H1 (cell line): Measurements from ENCODE around the gene STIM2. TPM values are rescaled to one million over a fixed set of nuclear protein-coding genes. Genes with fewer than 3 reads are reported as not detected.
A peak's percentile ranks its signal among the peaks of the same experiment; 100 is the strongest.

Experiments used
- CTCF ChIA-PET: fragments of 300-600 bp; sonication (Branson Sonifier 250); formaldehyde crosslinking; loops from one replicate; lab custom pipeline; 2021; ENCODE audit not compliant: partially characterized antibody; lab: Charles Lee
- POLR2A ChIA-PET: fragments of 300-600 bp; sonication (Branson Sonifier 250); formaldehyde crosslinking; loops from one replicate; lab custom pipeline; 2021; ENCODE audit warnings: inconsistent platforms; ENCODE audit not compliant: partially characterized antibody; lab: Charles Lee
- DNase-seq, 2 experiments: peaks; one replicate each; pipeline versions ENCODE4 v3.0.0 to v3.0.0-alpha.2; 2010 to 2022; ENCODE audit warnings: low spot score in 2 of 2, low read depth in 1 of 2, mixed read lengths in 1 of 2
- FAIRE-seq: peaks from 2 replicates; lab custom pipeline; 2011; peaks lifted over from hg19 to GRCh38; lab: Jason Lieb, UNC
- H2AFZ ChIP-seq: 2 replicates; pipeline ENCODE4 v1.8.1; 2012; ENCODE audit warnings: low read length, inconsistent platforms
- H2AK5ac ChIP-seq: 2 replicates; pipeline ENCODE4 v1.6.1; 2013; ENCODE audit warnings: low read depth, low read length
- H2BK120ac ChIP-seq: replicated peaks from 2 replicates; pipeline ENCODE3; 2013; ENCODE audit warnings: low read depth, low read length, inconsistent platforms
- H2BK12ac ChIP-seq: 2 replicates; pipeline ENCODE4 v1.6.1; 2013; ENCODE audit warnings: low read depth, low read length
- H2BK15ac ChIP-seq: 2 replicates; pipeline ENCODE4 v1.6.1; 2013; ENCODE audit warnings: low read length
- H2BK20ac ChIP-seq: 2 replicates; pipeline ENCODE4 v1.6.1; 2013; ENCODE audit warnings: low read length
- H2BK5ac ChIP-seq: 2 replicates; pipeline ENCODE4 v1.6.1; 2013; ENCODE audit warnings: low read depth, low read length
- H3K14ac ChIP-seq: 2 replicates; pipeline ENCODE4 v1.6.1; 2013; ENCODE audit warnings: inconsistent platforms; ENCODE audit not compliant: insufficient read length
- H3K18ac ChIP-seq: 2 replicates; pipeline ENCODE4 v1.6.1; 2013; ENCODE audit warnings: low read length; ENCODE audit errors: extremely low read depth
- H3K23ac ChIP-seq: 2 replicates; pipeline ENCODE4 v1.6.1; 2013; ENCODE audit warnings: inconsistent platforms; ENCODE audit not compliant: insufficient read length
- H3K23me2 ChIP-seq: 2 replicates; pipeline ENCODE4 v1.6.1; 2013; ENCODE audit warnings: low read depth, low read length
- H3K27ac ChIP-seq: 2 replicates; pipeline ENCODE4 v1.6.1; 2011; ENCODE audit warnings: low read depth, low read length, inconsistent platforms
- H3K27me3 ChIP-seq, 4 experiments: replicated peaks in 1 of 4; 1 replicate in 1 of 4; 2 replicates in 3 of 4; pipeline versions ENCODE4 v1.6.1 to v1.8.1; 2011 to 2013; ENCODE audit warnings: low read length in 3 of 4, mild to moderate bottlenecking in 3 of 4, inconsistent platforms in 2 of 4, mixed read lengths in 2 of 4, moderate library complexity in 1 of 4; ENCODE audit not compliant: control insufficient read depth in 3 of 4, insufficient read depth in 3 of 4; ENCODE audit errors: extremely low read depth in 1 of 4
- H3K36me3 ChIP-seq, 4 experiments: 2 replicates each; pipeline versions ENCODE4 v1.6.1 to v1.8.1; 2011 to 2013; ENCODE audit warnings: mild to moderate bottlenecking in 4 of 4, low read length in 3 of 4, moderate library complexity in 2 of 4, control low read depth in 1 of 4, inconsistent platforms in 1 of 4; ENCODE audit not compliant: insufficient read depth in 4 of 4, control insufficient read depth in 2 of 4
- H3K4ac ChIP-seq: replicated peaks from 2 replicates; pipeline ENCODE3; 2013; ENCODE audit warnings: low read length, low read depth, mixed read lengths, inconsistent platforms; ENCODE audit not compliant: insufficient read length
- H3K4me1 ChIP-seq, 4 experiments: replicated peaks in 1 of 4; 1 replicate in 1 of 4; 2 replicates in 3 of 4; pipeline versions ENCODE4 v1.6.1 to v1.8.1; 2011 to 2013; ENCODE audit warnings: low read length in 3 of 4, inconsistent platforms in 2 of 4, mixed read lengths in 1 of 4; ENCODE audit not compliant: insufficient read depth in 4 of 4, control insufficient read depth in 3 of 4
- H3K4me2 ChIP-seq, 2 experiments: 2 replicates each; pipeline versions ENCODE4 v1.6.1 to v1.8.1; 2011 to 2013; ENCODE audit warnings: low read depth in 2 of 2, low read length in 2 of 2, control low read depth in 1 of 2, inconsistent platforms in 1 of 2, mild to moderate bottlenecking in 1 of 2; ENCODE audit not compliant: insufficient read depth in 1 of 2
- H3K4me3 ChIP-seq, 4 experiments: fragments of 200-600, 300-600 bp in 1 of 4; sonication (generic), shearing (Covaris generic), sonication (Bioruptor Twin) in 1 of 4; 2 replicates each; pipeline versions ENCODE4 v1.5.1 to v1.8.1; 2011 to 2016; ENCODE audit warnings: low read length in 4 of 4, low read depth in 3 of 4, control low read depth in 2 of 4, inconsistent platforms in 2 of 4, mild to moderate bottlenecking in 2 of 4, mixed read lengths in 1 of 4, moderate library complexity in 1 of 4; ENCODE audit not compliant: insufficient read depth in 2 of 4; ENCODE audit errors: extremely low read depth in 1 of 4
- H3K56ac ChIP-seq: replicated peaks from 2 replicates; pipeline ENCODE3; 2013; ENCODE audit warnings: low read depth, mild to moderate bottlenecking, mixed read lengths, low read length, inconsistent platforms; ENCODE audit not compliant: insufficient read length
- H3K79me1 ChIP-seq: 2 replicates; pipeline ENCODE4 v1.6.1; 2013; ENCODE audit warnings: low read depth, low read length, control low read depth
- H3K79me2 ChIP-seq, 2 experiments: 2 replicates each; pipeline versions ENCODE4 v1.6.1 to v1.8.1; 2012 to 2013; ENCODE audit warnings: low read length in 2 of 2, mild to moderate bottlenecking in 2 of 2, inconsistent platforms in 1 of 2; ENCODE audit not compliant: insufficient read depth in 2 of 2, control insufficient read depth in 1 of 2
- H3K9ac ChIP-seq, 4 experiments: replicated peaks in 1 of 4; 1 replicate in 1 of 4; 2 replicates in 3 of 4; pipeline versions ENCODE4 v1.6.1 to v1.8.1; 2011 to 2013; ENCODE audit warnings: low read depth in 3 of 4, low read length in 3 of 4, control low read depth in 2 of 4, mild to moderate bottlenecking in 2 of 4, moderate library complexity in 2 of 4, inconsistent platforms in 1 of 4; ENCODE audit errors: extremely low read depth in 1 of 4
- H3K9me3 ChIP-seq, 2 experiments: 2 replicates each; pipeline versions ENCODE4 v1.6.1 to v1.8.1; 2012 to 2013; ENCODE audit warnings: mild to moderate bottlenecking in 2 of 2, moderate library complexity in 2 of 2, control low read depth in 1 of 2, inconsistent platforms in 1 of 2, low read depth in 1 of 2, low read length in 1 of 2, mixed read lengths in 1 of 2; ENCODE audit not compliant: insufficient read depth in 2 of 2
- H4K20me1 ChIP-seq, 2 experiments: replicated peaks in 1 of 2; 2 replicates each; pipeline versions ENCODE3 to v1.8.1; 2011 to 2013; ENCODE audit warnings: inconsistent platforms in 2 of 2, low read length in 2 of 2, mild to moderate bottlenecking in 1 of 2; ENCODE audit not compliant: insufficient read depth in 2 of 2, control insufficient read depth in 1 of 2
- H4K5ac ChIP-seq: 2 replicates; pipeline ENCODE4 v1.6.1; 2013; ENCODE audit warnings: low read length, low read depth, mixed read lengths, inconsistent platforms; ENCODE audit not compliant: insufficient read length
- H4K8ac ChIP-seq: 2 replicates; pipeline ENCODE4 v1.8.0; 2013; ENCODE audit warnings: mild to moderate bottlenecking, moderate library complexity, low read length, inconsistent platforms; ENCODE audit not compliant: insufficient read depth; ENCODE audit errors: extremely low read depth
- H4K91ac ChIP-seq: replicated peaks from 2 replicates; pipeline ENCODE3; 2013; ENCODE audit warnings: low read length, mixed read lengths, inconsistent platforms; ENCODE audit not compliant: insufficient read length
- BRCA1 ChIP-seq: IDR thresholded peaks from 2 replicates; pipeline ENCODE4 v1.6.1; 2012; ENCODE audit warnings: low read depth, low read length, improper control_type of control experiment
- NANOG ChIP-seq: IDR thresholded peaks from 2 replicates; pipeline ENCODE4 v1.6.1; 2011; ENCODE audit warnings: low read length, low read depth, mild to moderate bottlenecking, inconsistent platforms; ENCODE audit not compliant: insufficient read depth, poor library complexity, severe bottlenecking
- polyA plus RNA-seq, 7 experiments: library from polyadenylated mRNA; depleted of rRNA in 3 of 7; stranded (reverse) in 5 of 7; unstranded in 2 of 7; fragments of >200 nt in 5 of 7; fragments of 200-250 nt in 2 of 7; gene quantifications; 1 replicate in 5 of 7; 2 replicates in 1 of 7; 4 replicates in 1 of 7; pipeline versions ENCODE4 v1.2.1 to v1.2.3, GENCODE V29; 2011 to 2013; ENCODE audit warnings: missing spikeins in 2 of 7, mixed read lengths in 2 of 7
- total RNA-seq: library from RNA; stranded (reverse); fragmentation: NEBNext Ultra II Directional; extraction: Animal tissue kit (Norgen Biotek cat#: 25700); gene quantifications from 2 replicates; pipeline ENCODE4 v1.2.1, GENCODE V29; 2021

The STIM2 gene
- total and polyA plus RNA-seq, 2 of the 8 experiments (the other 6 are each of a cell fraction or from before 2014, with no cell fraction given): 22.9 to 23.0 TPM

DNA sequence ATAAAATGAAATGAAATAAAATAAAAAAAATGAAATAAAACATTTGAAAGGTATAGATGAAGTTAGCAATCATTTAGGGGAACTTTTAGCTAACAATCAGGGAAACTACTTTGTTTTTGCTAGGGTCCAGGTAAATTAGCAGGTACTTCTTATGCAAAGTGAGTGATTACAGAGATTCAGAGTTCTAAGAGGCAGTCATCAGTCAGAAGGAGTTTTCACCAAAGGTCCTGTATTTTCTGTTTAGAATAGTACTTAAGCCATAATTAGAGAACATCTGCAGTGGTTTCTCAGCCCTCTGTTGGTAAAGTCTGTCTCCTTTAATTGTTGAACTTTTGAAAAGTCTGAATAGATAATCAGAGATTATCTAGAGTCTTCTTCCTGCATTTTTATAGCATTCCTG lies 50.6 kb downstream of the STIM2 start:
- TF ChIP-seq BRCA1: no peak
- peak; percentile 53 for TF ChIP-seq NANOG
- no peak overlapping the region for H2AFZ ChIP-seq
- peaks cover 2 to 3% of the 10 kb centered on the region in 2 experiments for H4K20me1 ChIP-seq

More for the DNA sequence above, 50.6 kb downstream of the STIM2 start:
- Histone ChIP-seq H3K23me2 (no peaks in the 10 kb centered on the region), H4K5ac (no peak overlapping the region), H3K9me3 (no peaks in the 10 kb centered on the region), H3K56ac (no peak overlapping the region), H3K4me3 (no peak overlapping the region; a peak in 1 of 8 replicates), H3K4me1 (peaks cover 0 to 12% (median 0%) of the 10 kb centered on the region in 4 experiments; a peak in 2 of 7 replicates), H3K36me3 (no peaks in the 10 kb centered on the region), H2BK15ac (no peak overlapping the region), H3K9ac (no peak overlapping the region), H3K4ac (no peak overlapping the region), H2BK20ac (no peak overlapping the region), H3K18ac (no peak overlapping the region), H4K91ac (no peak overlapping the region), H3K27ac (no peak overlapping the region), H3K23ac (no peak overlapping the region), H4K8ac (no peak overlapping the region), H2BK120ac (no peak overlapping the region), H3K27me3 (no peaks in the 10 kb centered on the region), H2BK12ac (no peak overlapping the region), H3K14ac (no peak overlapping the region), H2AK5ac (no peak overlapping the region), H3K4me2 (peak overlapping the region in 1 of 2 experiments; percentile 8; a peak in 1 of 4 replicates), H3K79me1 (no peaks in the 10 kb centered on the region; the same call in 1 of the 2 replicates), H2BK5ac (no peak overlapping the region), H3K79me2 (peaks cover 0 to 11% of the 10 kb centered on the region in 2 experiments; a peak in 1 of 4 replicates)
- ChIA-PET POLR2A (no interaction called here), CTCF (interaction anchor here (1.2 kb wide), 1 partner anchor 90 kb away, joined by 3 read pairs; no protein-coding TSS in a partner anchor)
- no peak for DNase-seq
- no peak for FAIRE-seq
